Activated CD4-positive, alpha-beta T cell treated with anti-CD3 and anti-CD28 coated beads for 4 hours (primary cell): ENCODE results near the gene RALA.
"Not testable (repeated sequence)": the region's sequence is repeated elsewhere in the genome, so short reads cannot be mapped to it uniquely, and the experiment has no call there.

Experiments used
- DNase-seq, 2 donors: peaks; one replicate each; pipeline ENCODE4 v3.0.0-alpha.2; 2020

RALA gene

DNA sequence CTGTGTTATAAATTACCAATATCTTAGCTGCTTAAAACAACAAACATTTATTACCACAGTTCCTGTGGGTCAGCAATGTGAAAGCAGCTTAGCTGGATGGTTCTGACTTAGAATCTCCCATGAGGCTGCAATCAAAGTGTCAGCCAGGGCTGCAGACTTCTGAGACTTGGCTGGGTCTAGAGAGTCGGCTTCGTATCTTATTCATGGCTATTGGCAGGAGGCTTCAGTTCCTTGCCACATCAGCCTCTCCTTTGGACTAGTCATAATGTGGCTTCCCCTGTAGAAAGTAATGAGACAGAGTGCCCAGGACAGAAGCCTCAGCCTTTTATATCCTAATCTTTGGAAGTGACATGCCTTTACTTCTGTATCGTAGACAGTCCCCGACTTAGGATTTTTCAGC is 27.3 kb downstream of the RALA start:
- no peak for DNase-seq

DNA sequence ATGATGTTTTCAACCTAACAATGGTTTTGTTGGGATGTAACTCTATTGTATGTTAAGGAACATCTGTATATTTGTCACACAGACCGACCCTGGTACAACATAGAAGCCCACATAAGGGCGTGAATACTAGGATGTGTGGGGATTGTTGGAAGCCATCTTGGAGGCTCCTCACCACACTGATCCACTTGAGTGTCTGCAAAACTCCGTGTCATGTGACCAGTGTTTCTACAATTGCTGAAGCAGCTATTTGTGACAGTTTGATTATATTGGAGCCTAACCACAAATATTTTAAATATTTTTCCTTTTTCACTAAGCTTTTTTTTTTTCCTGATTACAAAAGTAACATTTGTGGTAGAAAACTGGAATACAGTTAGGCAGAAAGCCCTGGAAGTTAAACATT is 27.9 kb downstream of the RALA start:
- no peak for DNase-seq

- DNase-seq = no peak
Measured at GRCh38 chr7:39656415-39656814, 33.0 kb downstream of the RALA start.

GRCh38 chr7:39659356-39660013 is 36.1 kb downstream of the RALA start:
- DNase-seq = no peak

DNA sequence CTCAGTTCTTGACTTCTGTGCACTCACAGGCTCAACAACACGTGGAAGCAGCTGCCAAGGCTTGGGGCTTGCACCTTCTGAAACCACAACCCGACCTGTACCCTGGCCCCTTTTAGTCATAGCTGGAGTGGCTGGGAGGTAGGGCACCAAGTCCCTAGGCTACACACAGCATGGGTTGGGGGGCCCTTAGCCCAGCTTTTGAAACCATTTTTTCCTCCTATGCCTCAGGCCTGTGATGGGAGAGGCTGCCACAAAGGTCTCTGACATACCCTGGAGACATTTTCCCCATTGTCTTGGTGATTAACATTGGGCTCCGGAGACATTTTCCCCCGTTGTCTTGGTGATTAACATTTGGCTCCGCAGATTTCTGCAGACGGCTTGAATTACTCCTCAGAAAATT is 38.6 kb downstream of the RALA start:
- DNase-seq = no peak

DNA sequence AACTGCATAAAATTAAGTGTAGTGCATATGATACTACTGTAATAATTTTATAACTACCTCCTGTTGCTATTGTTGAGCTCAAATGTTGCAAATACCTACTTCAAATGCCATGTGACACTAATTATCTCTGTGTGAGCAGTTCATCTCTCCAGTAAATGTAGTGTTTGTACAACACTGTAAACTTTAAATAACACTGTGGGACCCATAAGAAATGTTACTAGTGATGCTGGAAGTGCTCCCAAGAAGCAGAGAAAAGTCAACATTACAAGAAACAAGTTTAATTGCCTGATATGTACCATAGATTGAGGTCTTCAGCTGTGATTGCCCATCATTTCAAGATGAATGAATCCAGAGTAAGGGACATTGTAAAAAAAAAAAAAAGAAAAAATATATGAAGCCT is 39.9 kb downstream of the RALA start:
- no peak for DNase-seq

DNA sequence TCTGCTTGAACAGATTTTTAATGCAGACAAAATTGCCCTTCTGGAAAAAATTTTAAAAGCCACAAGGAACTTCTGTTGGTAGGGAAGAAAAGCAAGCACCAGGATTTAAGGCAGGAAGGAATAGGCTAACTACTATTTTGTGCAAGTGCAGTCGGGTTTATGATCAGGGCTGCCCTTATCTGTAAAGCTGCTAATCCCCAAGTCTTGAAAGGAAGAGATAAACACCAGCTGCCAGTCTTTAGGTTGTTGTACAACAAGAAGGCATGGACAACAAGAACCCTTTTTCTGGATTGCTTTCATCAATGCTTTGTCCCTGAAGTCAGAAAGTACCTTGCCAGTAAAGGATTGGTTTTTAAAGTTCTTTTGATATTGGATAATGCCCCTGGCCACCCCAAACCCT is 40.7 kb downstream of the RALA start:
- DNase-seq = no peak

DNA sequence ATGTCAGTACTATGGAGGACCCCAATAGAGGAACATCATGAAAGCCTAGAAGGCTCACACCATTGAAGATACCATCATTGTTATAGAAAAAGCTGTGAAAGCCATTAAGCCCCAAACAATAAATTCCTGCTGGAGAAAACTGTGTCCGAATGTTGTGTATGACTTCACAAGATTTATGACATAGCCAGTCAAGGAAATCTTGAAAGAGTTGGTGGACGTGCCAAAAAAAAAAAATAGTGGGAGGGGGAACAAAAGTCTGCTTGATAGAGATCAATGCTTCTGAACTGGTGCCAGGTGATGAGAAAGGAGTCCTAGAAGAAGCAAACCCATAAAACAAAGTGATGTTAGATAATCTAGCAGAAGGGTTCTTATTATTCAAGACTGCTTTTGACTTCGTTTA is 41.2 kb downstream of the RALA start:
- no peak for DNase-seq

DNA sequence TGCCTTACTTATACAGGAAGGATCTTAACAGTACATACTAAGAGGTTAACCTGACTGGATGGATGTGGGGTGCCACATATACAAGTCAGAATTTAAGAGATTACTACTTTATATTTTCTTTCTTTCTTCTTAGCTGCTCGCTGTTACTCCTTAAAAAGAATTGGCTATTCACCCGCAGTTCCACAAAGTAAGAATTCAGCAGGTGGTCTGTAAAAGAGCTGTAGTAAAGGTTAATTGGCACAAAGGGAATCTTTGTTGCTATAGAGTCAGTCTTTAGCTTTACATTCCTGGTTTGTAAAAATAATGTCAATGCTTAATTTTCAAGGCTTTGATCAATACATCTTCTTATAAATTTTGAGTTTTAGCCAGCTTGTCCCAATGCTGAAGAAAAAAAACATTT is 43.2 kb downstream of the RALA start:
- no peak for DNase-seq

GRCh38 chr7:39667341-39667923 is 44.1 kb downstream of the RALA start:
- no peak for DNase-seq

DNA sequence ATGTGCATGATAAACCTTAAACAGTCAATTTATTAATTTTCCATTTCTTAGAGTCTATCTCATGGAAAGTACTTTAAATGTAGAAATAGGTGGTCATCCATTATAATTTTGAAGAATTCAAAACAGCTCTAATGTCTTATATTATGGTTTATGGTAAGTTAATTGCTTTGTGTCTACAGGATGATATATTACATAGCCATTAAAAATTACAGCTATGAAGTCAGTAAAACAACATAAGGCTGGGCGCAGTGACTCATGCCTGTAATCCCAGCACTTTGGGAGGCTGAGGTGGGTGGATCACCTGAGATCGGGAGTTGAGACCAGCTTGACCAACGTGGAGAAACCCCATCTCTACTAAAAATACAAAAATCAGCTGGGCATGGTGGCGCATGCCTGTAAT is 44.9 kb downstream of the RALA start:
- DNase-seq = not testable (repeated sequence)

GRCh38 chr7:39670052-39670451 is 46.7 kb downstream of the RALA start:
- no peak for DNase-seq

DNA sequence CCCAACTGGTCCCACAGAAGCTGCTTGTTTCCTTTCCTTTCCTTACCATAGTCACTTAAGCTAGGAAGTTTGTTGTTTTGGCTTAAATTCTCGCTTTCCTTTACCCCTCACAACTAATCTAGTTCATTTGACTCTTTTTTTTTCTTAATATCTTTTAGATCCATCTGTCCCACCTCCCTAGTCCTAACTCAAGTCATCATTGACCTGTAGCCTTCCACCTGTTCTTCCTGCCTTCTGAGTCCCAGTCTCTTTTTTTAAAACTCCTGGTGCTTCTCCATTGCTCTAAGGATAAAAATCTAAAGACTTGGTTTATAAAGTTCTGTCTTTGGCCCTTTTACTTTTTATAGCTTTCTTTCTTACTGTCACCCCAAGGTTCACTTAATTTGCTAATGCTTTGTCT is 47.6 kb downstream of the RALA start:
- no peak for DNase-seq

- DNase-seq = no peak
Measured at GRCh38 chr7:39672176-39672575, 48.8 kb downstream of the RALA start.

DNA sequence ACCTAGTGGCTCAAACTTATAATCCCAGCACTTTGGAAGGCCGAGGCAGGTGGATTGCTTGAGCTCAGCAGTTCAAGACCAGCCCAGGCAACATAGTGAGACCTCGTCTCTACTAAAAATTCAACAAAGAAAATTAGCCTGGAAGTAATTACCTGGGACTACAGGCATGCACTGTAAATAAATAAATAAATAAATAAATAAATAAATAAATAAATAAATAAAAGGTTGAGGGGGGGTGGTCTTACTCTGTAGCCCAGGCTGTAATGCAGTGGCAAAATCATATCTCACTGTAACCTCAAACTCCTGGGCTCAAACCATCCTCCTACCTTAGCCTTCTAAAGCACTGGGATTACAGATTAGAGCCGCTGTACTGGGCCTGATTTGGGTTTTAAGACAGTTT is 50.5 kb downstream of the RALA start:
- DNase-seq = no peak

- DNase-seq = no peak
Measured at GRCh38 chr7:39674406-39674805, 51.0 kb downstream of the RALA start.

DNA sequence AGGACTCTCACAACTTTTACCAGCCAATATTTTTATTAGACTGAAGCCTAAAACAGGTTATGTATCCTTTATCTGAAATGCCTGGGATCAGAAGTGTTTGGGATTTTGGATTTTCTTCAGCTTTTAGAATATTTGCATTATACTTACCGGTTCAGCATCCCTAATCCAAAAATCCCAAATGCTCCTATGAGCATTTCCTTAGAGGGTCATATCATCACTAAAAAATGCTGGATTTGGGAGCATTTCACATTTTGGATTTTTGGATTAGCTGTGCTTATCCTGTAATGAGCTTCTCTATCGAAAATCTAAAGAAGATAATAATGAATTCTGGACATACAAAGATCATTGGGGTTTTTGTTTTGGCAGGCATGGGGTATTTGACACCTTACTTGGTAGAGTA is 53.0 kb downstream of the RALA start:
- no peak for DNase-seq

DNA sequence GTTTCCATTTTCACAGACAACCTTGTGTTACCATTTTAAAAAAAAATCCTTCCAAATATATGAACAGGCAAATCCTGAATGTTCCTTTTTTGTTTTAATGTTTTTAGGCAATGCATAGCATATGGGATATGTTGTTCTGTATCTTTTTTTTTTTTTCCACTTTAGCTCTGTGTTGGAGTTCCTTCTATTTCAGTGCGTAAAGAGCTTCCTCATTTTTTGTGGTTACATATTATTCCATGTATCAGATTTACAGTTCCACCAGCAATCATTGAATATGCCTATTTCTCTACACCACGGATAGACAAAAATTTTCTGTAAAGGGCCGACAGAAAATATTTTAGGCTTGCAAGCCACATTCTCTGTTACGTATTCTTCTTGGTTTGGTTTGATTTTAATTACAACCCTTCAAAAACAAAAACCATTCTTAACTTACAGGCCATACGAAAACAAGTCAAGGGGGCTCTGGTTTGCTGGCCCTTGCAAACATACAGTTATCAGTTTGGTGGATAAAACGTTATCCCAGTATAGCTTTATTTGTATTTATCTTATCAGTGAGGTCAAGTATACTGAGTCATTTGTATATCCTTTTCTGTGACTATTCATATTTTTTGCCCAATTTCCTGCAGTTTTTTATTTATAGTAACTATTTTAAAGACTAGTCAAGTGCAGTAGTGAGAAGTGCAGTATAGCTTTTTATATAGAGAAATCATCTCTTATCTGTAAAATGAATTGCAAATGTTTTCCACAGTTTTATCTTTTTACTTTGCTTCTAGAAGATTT is 55.7 kb downstream of the RALA start:
- no peak for DNase-seq

DNA sequence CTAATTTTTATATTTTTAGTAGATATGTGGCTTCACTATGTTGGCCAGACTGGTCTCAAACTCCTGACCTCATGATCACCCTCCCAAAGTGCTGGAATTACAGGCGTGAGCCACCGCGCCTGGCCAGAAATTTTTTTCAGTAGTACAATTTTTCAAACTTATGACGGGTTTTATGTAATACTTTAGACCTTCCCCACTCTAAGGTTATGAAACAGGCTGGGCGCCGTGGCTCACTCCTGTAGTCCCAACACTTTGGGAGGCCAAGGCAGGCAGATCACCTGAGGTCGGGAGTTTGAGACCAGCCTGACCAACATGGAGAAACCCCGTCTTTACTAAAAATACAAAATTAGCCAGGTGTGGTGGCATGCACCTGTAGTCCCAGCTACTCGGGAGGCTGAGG is 56.5 kb downstream of the RALA start:
- DNase-seq = not testable (repeated sequence)

- DNase-seq = no peak
Measured at GRCh38 chr7:39681887-39682441, 58.6 kb downstream of the RALA start.

- DNase-seq = no peak
Measured at GRCh38 chr7:39683216-39683845, 60.0 kb downstream of the RALA start.

- no peak for DNase-seq
Measured at GRCh38 chr7:39686261-39686924, 63.0 kb downstream of the RALA start.
